Duodenal mucosa (tissue), 2 donors: ENCODE data around the gene DDX54.
"Not testable (repeated sequence)": the region's sequence is repeated elsewhere in the genome, so short reads cannot be mapped to it uniquely, and the experiment has no call there.

Source experiments
- H3K27ac ChIP-seq: one replicate; pipeline ENCODE4 v1.7.0; 2013; ENCODE audit warnings: low read depth, low read length
- H3K27me3 ChIP-seq, 2 donors: one replicate each; pipeline ENCODE4 v1.7.0; 2013; ENCODE audit warnings: low read length in 2 of 2, control low read depth in 1 of 2; ENCODE audit not compliant: insufficient read depth in 2 of 2, control insufficient read depth in 1 of 2
- H3K36me3 ChIP-seq, 2 donors: one replicate each; pipeline ENCODE4 v1.7.0; 2013; ENCODE audit warnings: low read length in 2 of 2, control low read depth in 1 of 2; ENCODE audit not compliant: insufficient read depth in 2 of 2, control insufficient read depth in 1 of 2
- H3K4me1 ChIP-seq, 2 donors: one replicate each; pipeline ENCODE4 v1.7.0; 2013; ENCODE audit warnings: low read length in 2 of 2, control low read depth in 1 of 2; ENCODE audit not compliant: insufficient read depth in 2 of 2, control insufficient read depth in 1 of 2
- H3K4me3 ChIP-seq, 2 donors: one replicate each; pipeline ENCODE4 v1.7.0; 2013; ENCODE audit warnings: low read length in 2 of 2, low read depth in 1 of 2
- H3K9ac ChIP-seq, 2 donors: one replicate each; pipeline ENCODE4 v1.7.0; 2013; ENCODE audit warnings: low read length in 2 of 2, low read depth in 1 of 2
- H3K9me3 ChIP-seq, 2 donors: one replicate each; pipeline ENCODE4 v1.7.0; 2013; ENCODE audit warnings: low read length in 2 of 2, control low read depth in 1 of 2; ENCODE audit not compliant: control insufficient read depth in 1 of 2

Gene DDX54

GRCh38 chr12:113120670-113121370 is 64.5 kb downstream of the DDX54 start:
- peaks cover 0 to 3% of the 10 kb centered on the region in 2 donors for H3K27me3 ChIP-seq
- no peak overlapping the region for H3K9ac ChIP-seq
- H3K27ac ChIP-seq, result no peak overlapping the region
- no peaks in the 10 kb centered on the region for H3K4me1 ChIP-seq
- H3K36me3 ChIP-seq, result no peaks in the 10 kb centered on the region
- H3K9me3 ChIP-seq, result peaks cover 0 to 5% of the 10 kb centered on the region in 2 donors
- no peak overlapping the region for H3K4me3 ChIP-seq

DNA sequence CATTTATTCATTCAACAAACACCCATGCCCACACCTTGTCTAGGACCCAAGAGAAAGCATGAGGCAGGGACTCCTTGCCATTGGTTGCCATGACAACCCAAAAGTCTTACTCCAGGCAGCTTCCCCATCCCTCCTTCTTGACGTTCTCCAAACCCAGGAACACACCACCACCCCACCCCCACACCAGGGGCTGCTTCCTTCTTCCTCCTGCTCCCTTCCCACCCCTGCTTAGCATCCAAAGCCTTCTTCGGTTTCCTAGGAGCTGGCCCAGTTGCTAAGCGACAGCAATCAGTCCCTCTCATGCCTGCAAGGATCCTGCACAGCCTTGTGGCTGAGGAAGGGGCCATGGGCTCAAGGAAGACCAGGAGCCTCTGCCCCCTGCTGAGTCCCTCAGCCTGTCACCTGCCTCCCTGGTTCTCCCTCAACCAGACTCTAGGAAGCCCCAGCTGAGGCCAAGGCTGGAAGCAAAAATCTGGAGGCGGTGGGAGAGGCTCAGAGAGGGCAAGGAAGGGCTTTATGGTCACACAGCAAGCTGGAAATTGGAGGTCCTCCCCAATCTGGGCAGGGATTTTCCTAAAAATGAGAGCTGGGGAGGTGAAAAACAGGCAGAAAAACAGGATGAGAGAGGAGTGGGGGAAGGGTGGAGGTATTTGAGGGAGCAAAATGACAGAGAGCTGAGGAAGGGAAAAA is 65.2 kb downstream of the DDX54 start:
- Histone ChIP-seq H3K4me3 (no peak overlapping the region), H3K9ac (no peak overlapping the region), H3K9me3 (peaks cover 0 to 5% of the 10 kb centered on the region in 2 donors), H3K36me3 (no peaks in the 10 kb centered on the region), H3K27ac (no peak overlapping the region), H3K27me3 (peaks cover 0 to 3% of the 10 kb centered on the region in 2 donors), H3K4me1 (no peaks in the 10 kb centered on the region)

GRCh38 chr12:113118142-113118541 is 67.1 kb downstream of the DDX54 start:
- H3K4me1 ChIP-seq, result no peaks in the 10 kb centered on the region
- peaks cover 0 to 3% of the 10 kb centered on the region in 2 donors for H3K27me3 ChIP-seq

GRCh38 chr12:113117684-113118083 is 67.6 kb downstream of the DDX54 start:
- H3K27me3 ChIP-seq, H3K9ac ChIP-seq, H3K9me3 ChIP-seq, H3K27ac ChIP-seq, H3K36me3 ChIP-seq, H3K4me1 ChIP-seq, H3K4me3 ChIP-seq: not testable (repeated sequence)

More at GRCh38 chr12:113118142-113118541, 67.1 kb downstream of the DDX54 start:
- no peak overlapping the region for H3K27ac ChIP-seq
- H3K9ac ChIP-seq, result no peak overlapping the region
- no peaks in the 10 kb centered on the region for H3K36me3 ChIP-seq
- H3K4me3 ChIP-seq, result no peak overlapping the region
- peaks cover 0 to 2% of the 10 kb centered on the region in 2 donors for H3K9me3 ChIP-seq

DNA sequence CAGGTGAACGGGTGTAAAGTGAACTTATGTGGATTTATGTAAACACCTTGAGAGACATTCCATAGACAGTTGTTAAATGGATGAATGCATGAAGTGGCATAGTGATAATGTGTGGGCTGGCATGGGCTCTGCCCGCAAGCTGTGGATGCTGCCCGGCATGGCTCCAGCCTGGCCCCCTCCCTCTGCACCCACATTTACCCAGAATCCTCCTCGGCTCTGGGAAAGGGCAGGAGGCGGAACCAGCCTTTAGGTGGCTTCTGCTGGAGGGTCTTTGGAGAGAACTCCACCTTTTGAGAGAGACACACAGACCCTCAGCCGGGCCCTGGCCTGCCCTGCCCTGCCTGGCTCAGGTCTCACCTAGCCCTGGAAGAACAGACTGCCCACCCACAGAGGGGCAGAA is 68.4 kb downstream of the DDX54 start:
- Histone ChIP-seq H3K27ac (no peak overlapping the region), H3K9ac (no peak overlapping the region), H3K36me3 (no peaks in the 10 kb centered on the region), H3K4me1 (no peaks in the 10 kb centered on the region), H3K27me3 (peaks cover 0 to 3% of the 10 kb centered on the region in 2 donors), H3K4me3 (no peak overlapping the region), H3K9me3 (no peaks in the 10 kb centered on the region)

GRCh38 chr12:113115455-113116126 is 69.7 kb downstream of the DDX54 start:
- Histone ChIP-seq H3K4me3 (no peak overlapping the region), H3K4me1 (no peaks in the 10 kb centered on the region), H3K27ac (no peak overlapping the region), H3K9me3 (no peaks in the 10 kb centered on the region), H3K27me3 (peaks cover 0 to 2% of the 10 kb centered on the region in 2 donors), H3K36me3 (no peaks in the 10 kb centered on the region), H3K9ac (no peak overlapping the region)

DNA sequence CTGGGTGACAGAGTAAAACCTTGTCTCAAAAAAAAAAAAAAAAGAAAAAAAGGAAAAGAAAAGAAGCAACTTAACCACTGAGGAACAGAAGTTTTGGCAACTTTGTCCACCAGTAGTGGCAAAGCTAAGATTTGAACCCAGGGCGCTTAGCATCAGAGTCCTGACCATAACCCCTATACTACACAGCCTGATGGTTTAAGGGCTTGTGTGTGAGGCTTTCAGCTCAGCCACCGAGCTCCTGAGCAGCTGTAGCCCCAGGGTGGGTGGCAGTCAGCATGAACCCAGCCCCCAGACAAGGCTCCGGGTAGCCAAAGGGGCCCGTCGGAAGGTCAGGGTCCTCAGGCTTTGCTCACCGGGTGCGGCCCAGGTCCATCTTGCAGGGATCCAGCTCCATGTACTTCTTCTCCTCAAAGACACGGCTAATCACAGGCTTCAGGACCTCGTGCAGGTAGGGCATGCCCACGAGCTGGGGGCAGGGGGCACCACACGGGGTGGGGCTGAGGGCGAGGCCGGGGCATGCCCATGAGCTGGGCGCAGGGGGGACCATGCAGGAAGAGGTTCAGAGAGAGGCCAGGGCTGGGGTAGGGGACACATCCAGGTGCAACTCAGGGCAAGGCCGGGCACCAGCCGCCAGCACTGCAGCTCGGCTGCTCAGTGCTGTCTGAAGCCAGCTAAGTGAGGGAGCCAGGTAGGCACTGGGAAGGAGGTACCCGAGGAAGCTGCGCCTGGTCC is 70.7 kb downstream of the DDX54 start:
- H3K9me3 ChIP-seq, result no peaks in the 10 kb centered on the region
- H3K27ac ChIP-seq, result no peak overlapping the region
- H3K27me3 ChIP-seq, result no peaks in the 10 kb centered on the region
- no peak overlapping the region for H3K4me3 ChIP-seq
- no peaks in the 10 kb centered on the region for H3K4me1 ChIP-seq
- no peak overlapping the region for H3K9ac ChIP-seq
- H3K36me3 ChIP-seq, result no peaks in the 10 kb centered on the region

DNA sequence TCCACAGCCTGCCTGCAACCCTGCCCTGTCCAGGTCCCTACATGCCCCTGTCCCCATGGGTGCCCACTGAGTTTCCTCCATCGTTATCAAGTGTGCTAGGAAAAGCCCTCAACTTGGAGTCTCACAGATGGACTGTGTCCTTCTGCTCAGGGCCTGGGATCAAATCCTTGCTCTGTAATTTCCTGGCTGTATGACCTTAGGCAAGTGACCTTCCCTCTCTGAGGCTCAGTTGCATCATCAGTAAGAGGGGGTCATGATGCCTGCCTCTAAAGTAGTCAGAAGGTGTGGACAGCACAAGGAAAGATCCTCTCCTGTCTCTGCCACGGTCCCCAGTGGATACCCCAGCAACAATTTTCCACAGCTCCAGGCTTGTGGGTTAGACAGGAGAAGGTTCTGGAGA is 71.9 kb downstream of the DDX54 start:
- no peak overlapping the region for H3K27ac ChIP-seq
- no peak overlapping the region for H3K9ac ChIP-seq
- no peak overlapping the region for H3K4me3 ChIP-seq
- no peaks in the 10 kb centered on the region for H3K36me3 ChIP-seq
- no peaks in the 10 kb centered on the region for H3K4me1 ChIP-seq
- H3K9me3 ChIP-seq, result no peaks in the 10 kb centered on the region
- no peaks in the 10 kb centered on the region for H3K27me3 ChIP-seq

GRCh38 chr12:113112043-113112899 is 73.0 kb downstream of the DDX54 start:
- H3K9me3 ChIP-seq, result no peaks in the 10 kb centered on the region
- no peaks in the 10 kb centered on the region for H3K27me3 ChIP-seq
- no peak overlapping the region for H3K27ac ChIP-seq
- H3K36me3 ChIP-seq, result no peaks in the 10 kb centered on the region
- no peak overlapping the region for H3K4me3 ChIP-seq
- H3K9ac ChIP-seq, result no peak overlapping the region
- no peaks in the 10 kb centered on the region for H3K4me1 ChIP-seq
